ENCODE results near the gene TEAD3. TPM values are rescaled to one million over a fixed set of nuclear protein-coding genes. Genes with fewer than 3 reads are reported as not detected.

Gene TEAD3
- total RNA-seq, 1 experiment from 2014 or later, result 34.3 TPM

DNA sequence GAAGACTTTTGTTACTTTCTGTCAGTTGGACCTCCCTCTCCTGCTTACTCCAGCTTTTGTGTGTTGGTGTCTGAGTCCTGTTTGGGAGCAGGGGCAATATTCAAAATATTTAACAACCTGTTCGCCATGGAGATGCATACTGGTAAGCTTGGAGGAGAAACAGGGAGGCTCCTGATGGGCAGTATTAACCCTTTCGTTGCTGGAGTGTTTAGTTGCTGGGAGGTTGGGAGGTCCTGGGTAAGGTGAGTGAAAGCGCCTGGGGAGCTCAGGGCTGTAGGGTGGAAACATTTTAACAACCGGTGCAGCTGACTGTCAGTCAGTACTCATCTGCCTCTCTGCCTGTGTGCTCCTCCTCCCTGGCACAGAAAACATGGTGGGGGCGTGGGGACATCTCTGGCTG is 11.7 kb upstream of the TEAD3 start:
- Mint-ChIP-seq H3K4me3 (no peak overlapping the region), H3K27ac (no peak overlapping the region), H3K36me3 (no peaks in the 10 kb centered on the region), H3K4me1 (peaks cover 51% of the 10 kb centered on the region), H3K9me3 (no peaks in the 10 kb centered on the region), H3K27me3 (ENCODE audit: low read depth) (peaks cover 35% of the 10 kb centered on the region)
- TF ChIP-seq ZNF263 (CRISPR knock-in tag; IDR thresholded peaks at IDR 0.05; ENCODE audit: low read depth) (no peak), EMX1 (CRISPR knock-in tag; IDR thresholded peaks at IDR 0.05) (no peak), ZBTB21 (CRISPR knock-in tag; IDR thresholded peaks at IDR 0.05; ENCODE audit: borderline replicate concordance) (no peak), NR3C1 (CRISPR knock-in tag; conservative IDR thresholded peaks at IDR 0.05; ENCODE audit: low read depth) (no peak), ZNF317 (CRISPR knock-in tag; IDR thresholded peaks at IDR 0.05; ENCODE audit: borderline replicate concordance, low read depth) (no peak), ZNF423 (CRISPR knock-in tag; IDR thresholded peaks at IDR 0.05) (no peak), MYBL2 (CRISPR knock-in tag; IDR thresholded peaks at IDR 0.05) (no peak), ZNF219 (CRISPR knock-in tag; IDR thresholded peaks at IDR 0.05; ENCODE audit: borderline replicate concordance) (no peak), ETV6 (CRISPR knock-in tag; IDR thresholded peaks at IDR 0.05) (no peak), GABPB1 (CRISPR knock-in tag; IDR thresholded peaks at IDR 0.05) (no peak), SP1 (CRISPR knock-in tag; conservative IDR thresholded peaks at IDR 0.05) (no peak), ZNF121 (CRISPR knock-in tag; IDR thresholded peaks at IDR 0.05) (no peak)
- TF ChIP-seq, protein P1, sequence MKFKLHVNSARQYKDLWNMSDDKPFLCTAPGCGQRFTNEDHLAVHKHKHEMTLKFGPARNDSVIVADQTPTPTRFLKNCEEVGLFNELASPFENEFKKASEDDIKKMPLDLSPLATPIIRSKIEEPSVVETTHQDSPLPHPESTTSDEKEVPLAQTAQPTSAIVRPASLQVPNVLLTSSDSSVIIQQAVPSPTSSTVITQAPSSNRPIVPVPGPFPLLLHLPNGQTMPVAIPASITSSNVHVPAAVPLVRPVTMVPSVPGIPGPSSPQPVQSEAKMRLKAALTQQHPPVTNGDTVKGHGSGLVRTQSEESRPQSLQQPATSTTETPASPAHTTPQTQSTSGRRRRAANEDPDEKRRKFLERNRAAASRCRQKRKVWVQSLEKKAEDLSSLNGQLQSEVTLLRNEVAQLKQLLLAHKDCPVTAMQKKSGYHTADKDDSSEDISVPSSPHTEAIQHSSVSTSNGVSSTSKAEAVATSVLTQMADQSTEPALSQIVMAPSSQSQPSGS (CRISPR knock-in tag; IDR thresholded peaks at IDR 0.05; ENCODE audit: borderline replicate concordance, low read depth), result no peak
- TF ChIP-seq, protein P2, sequence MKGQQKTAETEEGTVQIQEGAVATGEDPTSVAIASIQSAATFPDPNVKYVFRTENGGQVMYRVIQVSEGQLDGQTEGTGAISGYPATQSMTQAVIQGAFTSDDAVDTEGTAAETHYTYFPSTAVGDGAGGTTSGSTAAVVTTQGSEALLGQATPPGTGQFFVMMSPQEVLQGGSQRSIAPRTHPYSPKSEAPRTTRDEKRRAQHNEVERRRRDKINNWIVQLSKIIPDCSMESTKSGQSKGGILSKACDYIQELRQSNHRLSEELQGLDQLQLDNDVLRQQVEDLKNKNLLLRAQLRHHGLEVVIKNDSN (CRISPR knock-in tag; IDR thresholded peaks at IDR 0.05), result no peak
- TF ChIP-seq, protein P3, sequence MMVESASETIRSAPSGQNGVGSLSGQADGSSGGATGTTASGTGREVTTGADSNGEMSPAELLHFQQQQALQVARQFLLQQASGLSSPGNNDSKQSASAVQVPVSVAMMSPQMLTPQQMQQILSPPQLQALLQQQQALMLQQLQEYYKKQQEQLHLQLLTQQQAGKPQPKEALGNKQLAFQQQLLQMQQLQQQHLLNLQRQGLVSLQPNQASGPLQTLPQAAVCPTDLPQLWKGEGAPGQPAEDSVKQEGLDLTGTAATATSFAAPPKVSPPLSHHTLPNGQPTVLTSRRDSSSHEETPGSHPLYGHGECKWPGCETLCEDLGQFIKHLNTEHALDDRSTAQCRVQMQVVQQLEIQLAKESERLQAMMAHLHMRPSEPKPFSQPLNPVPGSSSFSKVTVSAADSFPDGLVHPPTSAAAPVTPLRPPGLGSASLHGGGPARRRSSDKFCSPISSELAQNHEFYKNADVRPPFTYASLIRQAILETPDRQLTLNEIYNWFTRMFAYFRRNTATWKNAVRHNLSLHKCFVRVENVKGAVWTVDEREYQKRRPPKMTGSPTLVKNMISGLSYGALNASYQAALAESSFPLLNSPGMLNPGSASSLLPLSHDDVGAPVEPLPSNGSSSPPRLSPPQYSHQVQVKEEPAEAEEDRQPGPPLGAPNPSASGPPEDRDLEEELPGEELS (CRISPR knock-in tag; IDR thresholded peaks at IDR 0.05), result no peak
- TF ChIP-seq, protein P4, sequence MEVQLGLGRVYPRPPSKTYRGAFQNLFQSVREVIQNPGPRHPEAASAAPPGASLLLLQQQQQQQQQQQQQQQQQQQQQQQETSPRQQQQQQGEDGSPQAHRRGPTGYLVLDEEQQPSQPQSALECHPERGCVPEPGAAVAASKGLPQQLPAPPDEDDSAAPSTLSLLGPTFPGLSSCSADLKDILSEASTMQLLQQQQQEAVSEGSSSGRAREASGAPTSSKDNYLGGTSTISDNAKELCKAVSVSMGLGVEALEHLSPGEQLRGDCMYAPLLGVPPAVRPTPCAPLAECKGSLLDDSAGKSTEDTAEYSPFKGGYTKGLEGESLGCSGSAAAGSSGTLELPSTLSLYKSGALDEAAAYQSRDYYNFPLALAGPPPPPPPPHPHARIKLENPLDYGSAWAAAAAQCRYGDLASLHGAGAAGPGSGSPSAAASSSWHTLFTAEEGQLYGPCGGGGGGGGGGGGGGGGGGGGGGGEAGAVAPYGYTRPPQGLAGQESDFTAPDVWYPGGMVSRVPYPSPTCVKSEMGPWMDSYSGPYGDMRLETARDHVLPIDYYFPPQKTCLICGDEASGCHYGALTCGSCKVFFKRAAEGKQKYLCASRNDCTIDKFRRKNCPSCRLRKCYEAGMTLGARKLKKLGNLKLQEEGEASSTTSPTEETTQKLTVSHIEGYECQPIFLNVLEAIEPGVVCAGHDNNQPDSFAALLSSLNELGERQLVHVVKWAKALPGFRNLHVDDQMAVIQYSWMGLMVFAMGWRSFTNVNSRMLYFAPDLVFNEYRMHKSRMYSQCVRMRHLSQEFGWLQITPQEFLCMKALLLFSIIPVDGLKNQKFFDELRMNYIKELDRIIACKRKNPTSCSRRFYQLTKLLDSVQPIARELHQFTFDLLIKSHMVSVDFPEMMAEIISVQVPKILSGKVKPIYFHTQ (CRISPR knock-in tag; IDR thresholded peaks at IDR 0.05), result no peak
- TF ChIP-seq, protein P5, sequence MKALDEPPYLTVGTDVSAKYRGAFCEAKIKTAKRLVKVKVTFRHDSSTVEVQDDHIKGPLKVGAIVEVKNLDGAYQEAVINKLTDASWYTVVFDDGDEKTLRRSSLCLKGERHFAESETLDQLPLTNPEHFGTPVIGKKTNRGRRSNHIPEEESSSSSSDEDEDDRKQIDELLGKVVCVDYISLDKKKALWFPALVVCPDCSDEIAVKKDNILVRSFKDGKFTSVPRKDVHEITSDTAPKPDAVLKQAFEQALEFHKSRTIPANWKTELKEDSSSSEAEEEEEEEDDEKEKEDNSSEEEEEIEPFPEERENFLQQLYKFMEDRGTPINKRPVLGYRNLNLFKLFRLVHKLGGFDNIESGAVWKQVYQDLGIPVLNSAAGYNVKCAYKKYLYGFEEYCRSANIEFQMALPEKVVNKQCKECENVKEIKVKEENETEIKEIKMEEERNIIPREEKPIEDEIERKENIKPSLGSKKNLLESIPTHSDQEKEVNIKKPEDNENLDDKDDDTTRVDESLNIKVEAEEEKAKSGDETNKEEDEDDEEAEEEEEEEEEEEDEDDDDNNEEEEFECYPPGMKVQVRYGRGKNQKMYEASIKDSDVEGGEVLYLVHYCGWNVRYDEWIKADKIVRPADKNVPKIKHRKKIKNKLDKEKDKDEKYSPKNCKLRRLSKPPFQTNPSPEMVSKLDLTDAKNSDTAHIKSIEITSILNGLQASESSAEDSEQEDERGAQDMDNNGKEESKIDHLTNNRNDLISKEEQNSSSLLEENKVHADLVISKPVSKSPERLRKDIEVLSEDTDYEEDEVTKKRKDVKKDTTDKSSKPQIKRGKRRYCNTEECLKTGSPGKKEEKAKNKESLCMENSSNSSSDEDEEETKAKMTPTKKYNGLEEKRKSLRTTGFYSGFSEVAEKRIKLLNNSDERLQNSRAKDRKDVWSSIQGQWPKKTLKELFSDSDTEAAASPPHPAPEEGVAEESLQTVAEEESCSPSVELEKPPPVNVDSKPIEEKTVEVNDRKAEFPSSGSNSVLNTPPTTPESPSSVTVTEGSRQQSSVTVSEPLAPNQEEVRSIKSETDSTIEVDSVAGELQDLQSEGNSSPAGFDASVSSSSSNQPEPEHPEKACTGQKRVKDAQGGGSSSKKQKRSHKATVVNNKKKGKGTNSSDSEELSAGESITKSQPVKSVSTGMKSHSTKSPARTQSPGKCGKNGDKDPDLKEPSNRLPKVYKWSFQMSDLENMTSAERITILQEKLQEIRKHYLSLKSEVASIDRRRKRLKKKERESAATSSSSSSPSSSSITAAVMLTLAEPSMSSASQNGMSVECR (CRISPR knock-in tag; IDR thresholded peaks at IDR 0.05; ENCODE audit: borderline replicate concordance), result no peak
- TF ChIP-seq, protein P6, sequence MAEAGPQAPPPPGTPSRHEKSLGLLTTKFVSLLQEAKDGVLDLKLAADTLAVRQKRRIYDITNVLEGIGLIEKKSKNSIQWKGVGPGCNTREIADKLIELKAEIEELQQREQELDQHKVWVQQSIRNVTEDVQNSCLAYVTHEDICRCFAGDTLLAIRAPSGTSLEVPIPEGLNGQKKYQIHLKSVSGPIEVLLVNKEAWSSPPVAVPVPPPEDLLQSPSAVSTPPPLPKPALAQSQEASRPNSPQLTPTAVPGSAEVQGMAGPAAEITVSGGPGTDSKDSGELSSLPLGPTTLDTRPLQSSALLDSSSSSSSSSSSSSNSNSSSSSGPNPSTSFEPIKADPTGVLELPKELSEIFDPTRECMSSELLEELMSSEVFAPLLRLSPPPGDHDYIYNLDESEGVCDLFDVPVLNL (CRISPR knock-in tag; IDR thresholded peaks at IDR 0.05; ENCODE audit: borderline replicate concordance, low read depth), result no peak
- ATAC-seq, result no peak
- no peak for DNase-seq (ENCODE audit: low spot score)
- CTCF ChIA-PET, result interaction anchor here (0.9 to 2.5 kb wide), 4 partner anchors 14 to 166 kb away, joined by 5 to 12 read pairs (median 5); partner anchors contain the start of gene PPARD
- POLR2A ChIA-PET, result interaction anchor here (0.5 kb wide), 1 partner anchor 199 kb away, joined by 6 read pairs; no protein-coding TSS in a partner anchor

Measured in WTC11 (cell line).